WI38 (cell line): ENCODE measurements around the gene MEA1.

Experiments
- H3K4me3 ChIP-seq: 2 replicates; pipeline ENCODE4 v1.5.1; 2011; ENCODE audit warnings: low read depth, mild to moderate bottlenecking, control low read depth, low read length
- CTCF ChIP-seq: IDR thresholded peaks from 2 replicates; pipeline ENCODE4 v1.5.1; 2012; ENCODE audit warnings: low read depth, mild to moderate bottlenecking, control low read depth, low read length

MEA1 gene

GRCh38 chr6:42987533-42988451 lies 26.0 kb downstream of the MEA1 start:
- H3K4me3 ChIP-seq: no peak overlapping the region
- TF ChIP-seq CTCF: no peak

- H3K4me3 ChIP-seq: peak overlapping the region; percentile 77
These were observed 28.7 kb downstream of the MEA1 start for GRCh38 chr6:42984924-42985475.

GRCh38 chr6:42984001-42984923 lies 29.5 kb downstream of the MEA1 start, which contains the start of gene PPP2R5D:
PPP2R5D (plus strand) TSS chr6:42984570; CDS start chr6:42984678, 108 bp downstream.
- no peak for TF ChIP-seq CTCF
- H3K4me3 ChIP-seq: peak within 1 kb of the TSS; percentile 77

More at GRCh38 chr6:42984924-42985475, 28.7 kb downstream of the MEA1 start:
- TF ChIP-seq CTCF: no peak

- no peak overlapping the region for H3K4me3 ChIP-seq
- no peak for TF ChIP-seq CTCF
These were observed 31.9 kb downstream of the MEA1 start for GRCh38 chr6:42981836-42982235.

- H3K4me3 ChIP-seq: peak overlapping the region; percentile 80
- TF ChIP-seq CTCF: no peak
These were observed 34.1 kb downstream of the MEA1 start for GRCh38 chr6:42979523-42980177.

- no peak for TF ChIP-seq CTCF
- H3K4me3 ChIP-seq: peak within 1 kb of the TSS; percentile 80
These were observed 34.8 kb downstream of the MEA1 start, which contains the start of gene PEX6 for GRCh38 chr6:42978839-42979522. PEX6 (minus strand) TSS chr6:42979181; CDS start chr6:42979150, 31 bp downstream.
